PFSK-1 (cell line): Measurements from ENCODE around the gene FAM13A.

Experiments
- FOXP2 ChIP-seq: optimal IDR thresholded peaks from 2 replicates; pipeline ENCODE3; 2011; ENCODE audit warnings: borderline replicate concordance, control low read depth, inconsistent platforms; ENCODE audit not compliant: insufficient read depth; ENCODE audit errors: extremely low read length, extremely low read depth
- POLR2AphosphoS5 ChIP-seq: IDR thresholded peaks from 2 replicates; pipeline ENCODE4 v1.6.1; 2012; ENCODE audit warnings: low read depth, mild to moderate bottlenecking, control low read depth, low read length, moderate library complexity
- REST ChIP-seq, 2 experiments: IDR thresholded peaks; 2 replicates each; pipeline versions ENCODE4 v1.6.1 to v1.8.0; 2011 to 2012; ENCODE audit warnings: low read depth in 2 of 2, low read length in 2 of 2, control low read depth in 1 of 2, inconsistent platforms in 1 of 2, mild to moderate bottlenecking in 1 of 2, moderate library complexity in 1 of 2; ENCODE audit not compliant: insufficient read depth in 1 of 2
- SIN3A ChIP-seq: IDR thresholded peaks from 2 replicates; pipeline ENCODE4 v1.6.1; 2012; ENCODE audit warnings: mild to moderate bottlenecking, low read length, moderate library complexity, borderline replicate concordance; ENCODE audit not compliant: insufficient read depth
- TAF1 ChIP-seq: IDR thresholded peaks from 2 replicates; pipeline ENCODE4 v1.6.1; 2012; ENCODE audit warnings: low read length, control low read depth, borderline replicate concordance; ENCODE audit not compliant: insufficient read depth

Gene FAM13A

GRCh38 chr4:88693792-88694191, 363.2 kb downstream of the FAM13A start:
- TF ChIP-seq FOXP2 (no peak), POLR2AphosphoS5 (no peak)

- TF ChIP-seq TAF1: no peak
- TF ChIP-seq REST (IDR thresholded peaks at IDR 0.05; ENCODE audit: insufficient read depth in 1 of 2, low read depth in 2 of 2, low read length in 2 of 2): no peak
- no peak for TF ChIP-seq FOXP2
- no peak for TF ChIP-seq POLR2AphosphoS5
- TF ChIP-seq SIN3A: no peak
Observed at GRCh38 chr4:88690355-88690754, 366.6 kb downstream of the FAM13A start.

- TF ChIP-seq POLR2AphosphoS5 (no peak), FOXP2 (no peak), TAF1 (no peak), SIN3A (no peak), REST (IDR thresholded peaks at IDR 0.05; ENCODE audit: insufficient read depth in 1 of 2, low read depth in 2 of 2, low read length in 2 of 2) (no peak)
Observed at GRCh38 chr4:88681209-88681608, 375.8 kb downstream of the FAM13A start.
